H1 (cell line): ENCODE measurements around the gene POLR3C. TPM values are rescaled to one million over a fixed set of nuclear protein-coding genes. Genes with fewer than 3 reads are reported as not detected.

ENCODE experiments used
- RAD21 ChIP-seq, 2 experiments: IDR thresholded peaks in 1 of 2; conservative IDR thresholded peaks in 1 of 2; 2 replicates each; pipeline ENCODE4 v1.6.1; 2011; ENCODE audit warnings: low read depth in 2 of 2, low read length in 2 of 2, improper control_type of control experiment in 1 of 2, inconsistent platforms in 1 of 2, mild to moderate bottlenecking in 1 of 2, moderate library complexity in 1 of 2
- polyA plus RNA-seq, 7 experiments: library from polyadenylated mRNA; depleted of rRNA in 3 of 7; stranded (reverse) in 5 of 7; unstranded in 2 of 7; fragments of >200 nt in 5 of 7; fragments of 200-250 nt in 2 of 7; gene quantifications; 1 replicate in 5 of 7; 2 replicates in 1 of 7; 4 replicates in 1 of 7; pipeline versions ENCODE4 v1.2.1 to v1.2.3, GENCODE V29; 2011 to 2013; ENCODE audit warnings: missing spikeins in 2 of 7, mixed read lengths in 2 of 7
- total RNA-seq: library from RNA; stranded (reverse); fragmentation: NEBNext Ultra II Directional; extraction: Animal tissue kit (Norgen Biotek cat#: 25700); gene quantifications from 2 replicates; pipeline ENCODE4 v1.2.1, GENCODE V29; 2021
- TF ChIP-seq, protein P1 (sequence below), 3 experiments: IDR thresholded peaks; 1 replicate in 2 of 3; 2 replicates in 1 of 3; pipeline versions ENCODE4 v1.5.1 to v1.6.1; 2011; ENCODE audit warnings: low read length in 3 of 3, mild to moderate bottlenecking in 3 of 3, inconsistent platforms in 2 of 3, low read depth in 1 of 3, moderate library complexity in 1 of 3; ENCODE audit not compliant: insufficient read depth in 1 of 3; ENCODE audit errors: control extremely low read depth in 1 of 3

The POLR3C gene
- total and polyA plus RNA-seq, 2 of the 8 experiments (the other 6 are each of a cell fraction or from before 2014, with no cell fraction given), result 26.8 TPM

DNA sequence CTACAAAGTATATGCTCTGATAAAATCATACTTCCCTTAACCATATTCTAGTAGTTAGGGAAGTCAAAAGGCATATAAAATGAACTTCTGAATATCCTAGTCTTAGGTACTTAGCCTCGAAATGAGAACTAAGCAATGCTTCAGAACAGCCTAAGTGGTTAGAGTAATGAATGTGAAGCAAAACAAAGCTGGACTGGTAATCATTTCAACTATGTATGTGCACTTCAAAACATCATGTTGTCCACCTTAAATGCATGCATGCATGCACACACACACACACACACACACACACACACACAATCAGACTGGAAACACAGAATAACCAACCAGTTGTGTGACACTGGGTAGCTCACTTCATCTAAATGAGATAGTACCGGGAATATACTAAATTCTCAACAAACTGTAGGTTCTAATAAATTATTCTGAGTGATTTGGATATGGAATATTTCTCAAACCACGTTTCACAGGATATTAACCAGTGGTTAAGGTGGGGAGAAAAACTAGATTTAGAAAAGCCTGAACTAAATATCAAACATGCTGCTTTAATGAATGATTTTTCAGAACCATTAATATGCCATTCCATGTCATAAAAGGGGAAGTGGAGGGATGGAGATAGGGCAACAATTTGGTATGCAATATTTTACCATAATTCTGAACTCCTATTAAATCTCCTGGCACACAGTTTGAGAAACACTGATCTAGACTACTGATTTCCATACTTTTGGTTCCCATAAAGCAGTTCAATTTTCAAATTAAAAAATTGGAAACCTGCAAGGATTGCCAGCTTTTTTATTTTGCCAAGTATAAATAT lies 19.6 kb upstream of the POLR3C start (continued):
- TF ChIP-seq, protein P1, sequence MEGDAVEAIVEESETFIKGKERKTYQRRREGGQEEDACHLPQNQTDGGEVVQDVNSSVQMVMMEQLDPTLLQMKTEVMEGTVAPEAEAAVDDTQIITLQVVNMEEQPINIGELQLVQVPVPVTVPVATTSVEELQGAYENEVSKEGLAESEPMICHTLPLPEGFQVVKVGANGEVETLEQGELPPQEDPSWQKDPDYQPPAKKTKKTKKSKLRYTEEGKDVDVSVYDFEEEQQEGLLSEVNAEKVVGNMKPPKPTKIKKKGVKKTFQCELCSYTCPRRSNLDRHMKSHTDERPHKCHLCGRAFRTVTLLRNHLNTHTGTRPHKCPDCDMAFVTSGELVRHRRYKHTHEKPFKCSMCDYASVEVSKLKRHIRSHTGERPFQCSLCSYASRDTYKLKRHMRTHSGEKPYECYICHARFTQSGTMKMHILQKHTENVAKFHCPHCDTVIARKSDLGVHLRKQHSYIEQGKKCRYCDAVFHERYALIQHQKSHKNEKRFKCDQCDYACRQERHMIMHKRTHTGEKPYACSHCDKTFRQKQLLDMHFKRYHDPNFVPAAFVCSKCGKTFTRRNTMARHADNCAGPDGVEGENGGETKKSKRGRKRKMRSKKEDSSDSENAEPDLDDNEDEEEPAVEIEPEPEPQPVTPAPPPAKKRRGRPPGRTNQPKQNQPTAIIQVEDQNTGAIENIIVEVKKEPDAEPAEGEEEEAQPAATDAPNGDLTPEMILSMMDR (IDR thresholded peaks at IDR 0.05; ENCODE audit: control extremely low read depth in 1 of 3, insufficient read depth in 1 of 3, low read depth in 1 of 3, low read length in 3 of 3), result no peak
- no peak for TF ChIP-seq RAD21 (IDR thresholded peaks at IDR 0.05 in 1 of 2, conservative IDR thresholded peaks at IDR 0.05 in 1 of 2; ENCODE audit: low read depth in 2 of 2, low read length in 2 of 2)
